NCI-H2107 treated with DMSO at 0.1 percent for 48 hours (cell line): ENCODE results near the gene GP1BA.

ENCODE experiments used
- DNase-seq: peaks from one replicate; lab custom pipeline; 2025; ENCODE audit not compliant: unreplicated experiment; lab: John Stamatoyannopoulos, UW

Gene GP1BA

GRCh38 chr17:4931963-4932362 is at the start of gene GP1BA:
Gene GP1BA (plus strand): TSS chr17:4932277. CDS start chr17:4932605, 328 bp downstream.
- DNase-seq, result no peak

DNA sequence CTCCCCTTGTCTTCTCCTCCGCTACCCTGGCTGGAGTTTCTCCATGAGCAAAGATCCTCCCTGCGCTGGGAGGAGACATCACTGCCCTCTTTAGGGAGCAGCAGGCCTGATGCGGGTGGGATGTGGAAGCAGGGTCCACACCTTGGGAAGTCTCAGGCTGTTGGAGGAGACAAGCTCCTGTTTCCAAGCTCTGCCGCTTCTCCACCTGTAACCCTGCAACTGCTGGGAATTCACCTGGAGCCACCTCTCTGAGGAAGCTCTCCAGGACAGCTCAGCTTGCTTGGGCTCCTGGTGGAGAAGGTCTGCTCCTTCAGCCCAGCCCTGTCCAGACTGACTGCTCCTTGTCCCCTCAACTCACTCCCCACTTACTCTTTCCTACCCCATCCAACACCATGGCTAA is 47.6 kb upstream of the GP1BA start:
- DNase-seq, result no peak

GRCh38 chr17:4886830-4887229 is 45.2 kb upstream of the GP1BA start:
- no peak for DNase-seq

GRCh38 chr17:4887581-4887980 is 44.5 kb upstream of the GP1BA start:
- DNase-seq, result no peak

GRCh38 chr17:4891411-4892410 is 40.4 kb upstream of the GP1BA start:
- no peak for DNase-seq

DNA sequence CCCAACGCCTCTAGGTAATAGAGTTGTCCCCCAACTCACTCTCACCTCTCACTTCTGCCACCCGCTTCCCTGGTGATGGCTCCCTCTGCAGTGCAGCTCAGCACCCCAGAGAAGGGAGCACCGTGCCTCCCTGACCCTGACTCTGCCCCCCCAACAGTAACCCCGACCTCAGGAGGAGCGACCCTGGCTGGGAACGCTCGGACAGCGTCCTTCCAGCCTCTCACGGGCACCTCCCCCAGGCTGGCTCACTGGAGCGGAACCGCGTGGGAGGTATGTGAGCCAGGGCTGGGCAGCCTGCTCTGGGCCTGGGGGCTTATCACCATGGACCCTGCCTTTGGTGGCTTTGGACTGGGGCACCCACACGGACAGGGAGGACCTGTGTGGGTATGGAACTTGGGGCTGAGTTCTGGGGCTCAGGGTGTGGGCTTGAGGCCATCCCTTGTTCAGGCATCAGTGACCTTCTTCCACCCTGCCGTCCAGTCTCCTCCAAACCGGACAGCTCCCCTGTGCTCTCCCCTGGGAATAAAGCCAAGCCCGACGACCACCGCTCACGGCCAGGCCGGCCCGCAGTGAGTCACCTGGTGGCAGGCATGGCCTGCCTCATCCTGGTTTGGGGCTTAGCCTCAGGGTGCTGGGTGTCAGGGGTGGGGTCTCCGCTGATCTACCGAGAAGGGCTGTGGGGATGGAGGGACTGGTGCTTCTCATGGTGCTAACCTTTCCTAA is 39.4 kb upstream of the GP1BA start:
- no peak for DNase-seq

GRCh38 chr17:4893272-4893671 is 38.8 kb upstream of the GP1BA start:
- DNase-seq, result no peak

- no peak for DNase-seq
Measured at GRCh38 chr17:4893721-4894560, 38.1 kb upstream of the GP1BA start.

GRCh38 chr17:4895121-4895520 is 37.0 kb upstream of the GP1BA start:
- no peak for DNase-seq

DNA sequence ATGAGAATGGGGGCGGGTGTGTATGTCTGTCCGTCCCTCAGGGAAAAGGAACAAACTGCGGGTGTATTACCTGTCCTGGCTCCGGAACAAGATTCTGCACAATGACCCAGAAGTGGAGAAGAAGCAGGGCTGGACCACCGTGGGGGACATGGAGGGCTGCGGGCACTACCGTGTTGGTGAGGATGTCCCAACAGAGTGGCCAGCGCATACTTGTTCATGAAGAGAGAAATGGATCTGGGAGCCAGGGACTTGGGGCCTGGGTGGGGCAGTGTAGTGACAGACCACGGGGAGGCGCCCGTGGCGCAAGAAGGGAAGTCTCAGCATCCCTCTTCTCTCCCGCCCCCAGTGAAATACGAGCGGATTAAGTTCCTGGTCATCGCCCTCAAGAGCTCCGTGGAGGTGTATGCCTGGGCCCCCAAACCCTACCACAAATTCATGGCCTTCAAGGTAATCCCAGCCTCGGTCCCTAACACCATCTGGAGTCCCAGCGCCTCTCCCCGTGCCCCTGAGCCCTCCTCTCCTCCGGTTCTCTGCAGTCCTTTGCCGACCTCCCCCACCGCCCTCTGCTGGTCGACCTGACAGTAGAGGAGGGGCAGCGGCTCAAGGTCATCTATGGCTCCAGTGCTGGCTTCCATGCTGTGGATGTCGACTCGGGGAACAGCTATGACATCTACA is 36.3 kb upstream of the GP1BA start:
- DNase-seq, result no peak

GRCh38 chr17:4896332-4897197 is 35.5 kb upstream of the GP1BA start:
- DNase-seq, result no peak

GRCh38 chr17:4897198-4897687 is 34.8 kb upstream of the GP1BA start:
- no peak for DNase-seq

- no peak for DNase-seq
Measured at GRCh38 chr17:4897785-4898184, 34.3 kb upstream of the GP1BA start.

GRCh38 chr17:4898351-4898750 is 33.7 kb upstream of the GP1BA start:
- no peak for DNase-seq

GRCh38 chr17:4898927-4899326 is 33.1 kb upstream of the GP1BA start:
- no peak for DNase-seq

- DNase-seq, result no peak
Measured at GRCh38 chr17:4899341-4900230, 32.5 kb upstream of the GP1BA start, which contains the start of gene C17orf107. Gene C17orf107 (plus strand): TSS chr17:4899536. CDS start chr17:4899763, 227 bp downstream.

DNA sequence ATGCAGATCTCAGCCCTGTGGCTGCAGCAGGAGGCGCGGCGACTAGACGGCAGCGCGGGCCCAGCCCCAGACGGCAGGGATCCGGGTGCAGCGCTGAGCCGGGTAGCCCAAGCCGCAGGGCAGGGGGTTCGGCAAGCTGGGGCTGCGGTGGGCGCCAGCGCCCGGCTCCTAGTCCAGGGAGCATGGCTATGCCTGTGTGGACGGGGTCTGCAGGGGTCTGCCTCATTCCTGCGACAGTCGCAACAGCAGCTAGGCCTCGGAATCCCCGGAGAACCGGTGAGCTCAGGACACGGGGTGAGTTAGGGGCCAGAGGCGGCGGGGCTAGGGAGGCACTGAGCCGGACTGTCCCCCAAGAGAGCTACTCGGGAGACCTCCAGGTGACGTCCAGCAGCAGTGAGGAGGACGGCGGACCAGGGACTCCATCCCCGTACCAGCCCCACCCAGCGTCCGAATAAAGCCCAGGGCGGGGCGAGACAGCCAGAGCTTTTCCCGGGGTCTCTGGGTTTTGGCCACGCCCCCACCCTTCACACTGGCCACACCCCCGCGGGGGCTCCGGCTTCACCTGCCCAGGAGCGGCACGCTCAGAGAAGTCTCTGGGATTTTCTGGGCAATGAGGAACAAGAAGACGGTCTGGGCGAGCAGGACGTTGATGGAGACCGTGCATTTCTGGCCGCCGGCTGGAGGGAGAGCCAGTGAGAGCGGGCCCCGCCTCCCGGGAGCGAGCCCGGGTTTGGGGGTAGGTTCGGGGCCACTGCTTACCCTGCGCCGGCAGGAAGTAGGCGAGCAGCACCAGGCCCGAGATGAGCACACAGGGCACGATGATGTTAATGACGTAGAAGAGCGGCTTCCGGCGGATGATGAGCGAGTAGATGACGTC is 31.6 kb upstream of the GP1BA start:
- DNase-seq, result no peak
